Measurements from ENCODE around the gene ABHD3. TPM values are rescaled to one million over a fixed set of nuclear protein-coding genes. Genes with fewer than 3 reads are reported as not detected.
"Not testable (repeated sequence)": the region's sequence is repeated elsewhere in the genome, so short reads cannot be mapped to it uniquely, and the experiment has no call there.

The ABHD3 gene
- total RNA-seq, 1 experiment from 2014 or later = 23.3 TPM

- intact Hi-C loops (cut with micrococcal nuclease; ENCODE audit: unreplicated experiment) (no loop called here), in situ Hi-C loops (cut with HindIII; ENCODE audit: low pct_unique_long_range_greater_than_20kb, low sequenced_read_pairs) (no loop called here)
- TF ChIP-seq, protein P1, sequence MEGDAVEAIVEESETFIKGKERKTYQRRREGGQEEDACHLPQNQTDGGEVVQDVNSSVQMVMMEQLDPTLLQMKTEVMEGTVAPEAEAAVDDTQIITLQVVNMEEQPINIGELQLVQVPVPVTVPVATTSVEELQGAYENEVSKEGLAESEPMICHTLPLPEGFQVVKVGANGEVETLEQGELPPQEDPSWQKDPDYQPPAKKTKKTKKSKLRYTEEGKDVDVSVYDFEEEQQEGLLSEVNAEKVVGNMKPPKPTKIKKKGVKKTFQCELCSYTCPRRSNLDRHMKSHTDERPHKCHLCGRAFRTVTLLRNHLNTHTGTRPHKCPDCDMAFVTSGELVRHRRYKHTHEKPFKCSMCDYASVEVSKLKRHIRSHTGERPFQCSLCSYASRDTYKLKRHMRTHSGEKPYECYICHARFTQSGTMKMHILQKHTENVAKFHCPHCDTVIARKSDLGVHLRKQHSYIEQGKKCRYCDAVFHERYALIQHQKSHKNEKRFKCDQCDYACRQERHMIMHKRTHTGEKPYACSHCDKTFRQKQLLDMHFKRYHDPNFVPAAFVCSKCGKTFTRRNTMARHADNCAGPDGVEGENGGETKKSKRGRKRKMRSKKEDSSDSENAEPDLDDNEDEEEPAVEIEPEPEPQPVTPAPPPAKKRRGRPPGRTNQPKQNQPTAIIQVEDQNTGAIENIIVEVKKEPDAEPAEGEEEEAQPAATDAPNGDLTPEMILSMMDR (IDR thresholded peaks at IDR 0.05) = no peak
- TF ChIP-seq TCF7L2 (IDR thresholded peaks at IDR 0.05; ENCODE audit: low read depth, low read length) (no peak), POLR2AphosphoS5 (IDR thresholded peaks at IDR 0.05; ENCODE audit: low read depth, low read length) (no peak)
- ATAC-seq (no peak), DNase-seq (ENCODE audit: low read depth, low spot score) (no peak)
- CTCF ChIA-PET = no interaction called here
- H3K4me3 ChIP-seq (ENCODE audit: low read depth in 2 of 2, low read length in 2 of 2) = no peak overlapping the region
- no TSS peak for BruUV-seq (replicated peaks)
- H3K4me1 ChIP-seq (ENCODE audit: control insufficient read depth, insufficient read depth, low read length) = no peaks in the 10 kb centered on the region
- peaks cover 32% of the 10 kb centered on the region for H3K36me3 ChIP-seq (ENCODE audit: control insufficient read depth, insufficient read depth, low read length)
- H3K27me3 ChIP-seq (ENCODE audit: control insufficient read depth, insufficient read depth, low read length) = no peaks in the 10 kb centered on the region
- H3K9me3 ChIP-seq (ENCODE audit: control insufficient read depth, insufficient read depth, low read depth, low read length) = no peaks in the 10 kb centered on the region
- no peak overlapping the region for H3K27ac ChIP-seq (ENCODE audit: low read length)
- POLR2A ChIA-PET = interaction anchor here (0.6 kb wide), 1 partner anchor 461 kb away, joined by 16 read pairs; no protein-coding TSS in a partner anchor
These were observed 75.3 kb downstream of the ABHD3 start for GRCh38 chr18:21629089-21629832.

GRCh38 chr18:21621640-21622039 is 82.9 kb downstream of the ABHD3 start:
- H3K4me3 ChIP-seq (ENCODE audit: low read depth in 2 of 2, low read length in 2 of 2); DNase-seq (ENCODE audit: low read depth, low spot score); H3K27me3 ChIP-seq (ENCODE audit: control insufficient read depth, insufficient read depth, low read length); H3K9me3 ChIP-seq (ENCODE audit: control insufficient read depth, insufficient read depth, low read depth, low read length); BruUV-seq (replicated peaks); in situ Hi-C loops (cut with HindIII; ENCODE audit: low pct_unique_long_range_greater_than_20kb, low sequenced_read_pairs); CTCF ChIA-PET; H3K27ac ChIP-seq (ENCODE audit: low read length); intact Hi-C loops (cut with micrococcal nuclease; ENCODE audit: unreplicated experiment); H3K4me1 ChIP-seq (ENCODE audit: control insufficient read depth, insufficient read depth, low read length); ATAC-seq: not testable (repeated sequence)
- POLR2A ChIA-PET = interaction anchor here (0.6 kb wide), 1 partner anchor 81 kb away, joined by 5 read pairs; no protein-coding TSS in a partner anchor
- peaks cover 15% of the 10 kb centered on the region for H3K36me3 ChIP-seq (ENCODE audit: control insufficient read depth, insufficient read depth, low read length)

DNA sequence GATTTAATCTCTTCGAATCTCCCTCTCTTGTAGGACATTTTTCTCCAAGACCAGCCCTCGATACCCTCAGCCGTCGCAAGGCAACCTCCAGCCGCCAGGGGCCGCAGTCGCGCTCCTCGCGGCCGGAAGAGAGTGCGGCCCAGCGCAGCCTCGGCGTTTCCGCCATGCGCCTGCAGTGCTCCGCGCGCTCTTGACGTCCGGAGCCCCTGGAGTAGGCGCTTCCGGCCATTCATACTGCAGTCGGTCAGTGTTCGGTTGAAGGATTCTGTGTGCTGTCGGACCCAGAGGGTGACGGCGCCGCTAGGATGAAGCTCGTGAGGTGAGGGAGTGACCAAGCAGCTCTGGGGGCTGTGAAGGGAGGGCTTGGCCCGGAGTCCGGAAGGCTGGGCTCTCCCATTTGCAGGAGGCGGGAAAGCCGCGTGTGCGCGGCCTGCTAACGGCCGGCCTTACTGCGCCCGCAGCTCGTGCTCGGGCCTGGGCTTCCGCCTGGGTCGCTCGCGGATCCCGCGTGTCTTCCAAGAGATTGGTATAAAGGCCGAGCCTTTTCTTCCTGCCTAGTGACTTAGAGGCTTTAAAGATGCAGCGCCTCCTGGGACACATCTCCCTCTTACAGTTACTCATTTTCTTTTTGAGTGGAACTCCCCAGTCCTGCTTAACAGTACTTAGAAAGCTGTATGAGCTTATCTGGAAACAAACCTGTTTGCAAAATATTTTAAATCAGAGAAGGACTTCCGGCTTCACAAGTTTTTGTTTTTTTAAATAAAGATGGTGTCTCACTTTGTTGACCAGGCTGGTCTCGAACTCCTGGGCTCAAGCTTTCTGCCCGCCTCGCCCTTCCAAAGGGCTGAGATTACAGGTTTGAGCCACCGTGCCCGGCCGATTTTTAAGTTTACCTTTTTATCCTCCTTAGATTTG is 92.2 kb downstream of the ABHD3 start, which contains the start of gene SNRPD1:
TSS of gene SNRPD1 (plus strand) at position 190 of the 915 bp plus-strand sequence. CDS start at position 306, 116 bp downstream.
- TF ChIP-seq POLR2AphosphoS5 (IDR thresholded peaks at IDR 0.05; ENCODE audit: low read depth, low read length) = peak; percentile 94
- TF ChIP-seq, protein P2, sequence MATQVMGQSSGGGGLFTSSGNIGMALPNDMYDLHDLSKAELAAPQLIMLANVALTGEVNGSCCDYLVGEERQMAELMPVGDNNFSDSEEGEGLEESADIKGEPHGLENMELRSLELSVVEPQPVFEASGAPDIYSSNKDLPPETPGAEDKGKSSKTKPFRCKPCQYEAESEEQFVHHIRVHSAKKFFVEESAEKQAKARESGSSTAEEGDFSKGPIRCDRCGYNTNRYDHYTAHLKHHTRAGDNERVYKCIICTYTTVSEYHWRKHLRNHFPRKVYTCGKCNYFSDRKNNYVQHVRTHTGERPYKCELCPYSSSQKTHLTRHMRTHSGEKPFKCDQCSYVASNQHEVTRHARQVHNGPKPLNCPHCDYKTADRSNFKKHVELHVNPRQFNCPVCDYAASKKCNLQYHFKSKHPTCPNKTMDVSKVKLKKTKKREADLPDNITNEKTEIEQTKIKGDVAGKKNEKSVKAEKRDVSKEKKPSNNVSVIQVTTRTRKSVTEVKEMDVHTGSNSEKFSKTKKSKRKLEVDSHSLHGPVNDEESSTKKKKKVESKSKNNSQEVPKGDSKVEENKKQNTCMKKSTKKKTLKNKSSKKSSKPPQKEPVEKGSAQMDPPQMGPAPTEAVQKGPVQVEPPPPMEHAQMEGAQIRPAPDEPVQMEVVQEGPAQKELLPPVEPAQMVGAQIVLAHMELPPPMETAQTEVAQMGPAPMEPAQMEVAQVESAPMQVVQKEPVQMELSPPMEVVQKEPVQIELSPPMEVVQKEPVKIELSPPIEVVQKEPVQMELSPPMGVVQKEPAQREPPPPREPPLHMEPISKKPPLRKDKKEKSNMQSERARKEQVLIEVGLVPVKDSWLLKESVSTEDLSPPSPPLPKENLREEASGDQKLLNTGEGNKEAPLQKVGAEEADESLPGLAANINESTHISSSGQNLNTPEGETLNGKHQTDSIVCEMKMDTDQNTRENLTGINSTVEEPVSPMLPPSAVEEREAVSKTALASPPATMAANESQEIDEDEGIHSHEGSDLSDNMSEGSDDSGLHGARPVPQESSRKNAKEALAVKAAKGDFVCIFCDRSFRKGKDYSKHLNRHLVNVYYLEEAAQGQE (IDR thresholded peaks at IDR 0.05; ENCODE audit: insufficient read depth in 1 of 2, low read depth in 2 of 2, low read length in 1 of 2) = no peak
- TF ChIP-seq SIN3A (IDR thresholded peaks at IDR 0.05; ENCODE audit: borderline replicate concordance, insufficient read depth, low read depth, low read length) = peak; percentile 93
- no peak for TF ChIP-seq TCF7L2 (IDR thresholded peaks at IDR 0.05; ENCODE audit: low read depth, low read length)
- TF ChIP-seq, protein P1 (IDR thresholded peaks at IDR 0.05) = peak; percentile 97
- H3K27me3 ChIP-seq (ENCODE audit: control insufficient read depth, insufficient read depth, low read length) = no peaks in the 10 kb centered on the region
- peak within 1 kb of the TSS; percentile 85 to 98 for H3K4me3 ChIP-seq (ENCODE audit: low read depth in 2 of 2, low read length in 2 of 2)
- H3K27ac ChIP-seq (ENCODE audit: low read length) = peak within 1 kb of the TSS; percentile 97
- ChIA-PET POLR2A (interaction anchor here (0.6 to 1.0 kb wide), 3 partner anchors 12 to 411 kb away, joined by 4 to 15 read pairs (median 4); partner anchors contain the start of gene ESCO1), CTCF (interaction anchor here (0.6 to 2.9 kb wide), 4 partner anchors 12 to 417 kb away, joined by 4 to 17 read pairs (median 8); partner anchors contain the start of gene ESCO1)
- in situ Hi-C loops (cut with HindIII; ENCODE audit: low pct_unique_long_range_greater_than_20kb, low sequenced_read_pairs) (no loop called here), intact Hi-C loops (cut with micrococcal nuclease; ENCODE audit: unreplicated experiment) (loop anchor here (10.0 kb wide), 1 partner anchor 252 kb away; no protein-coding TSS in a partner anchor)
- no peaks in the 10 kb centered on the region for H3K9me3 ChIP-seq (ENCODE audit: control insufficient read depth, insufficient read depth, low read depth, low read length)
- TSS peak; percentile 92 for BruUV-seq (replicated peaks)
- ATAC-seq = peak; percentile 99
- H3K36me3 ChIP-seq (ENCODE audit: control insufficient read depth, insufficient read depth, low read length) = peaks cover 15% of the 10 kb centered on the region
- H3K4me1 ChIP-seq (ENCODE audit: control insufficient read depth, insufficient read depth, low read length) = peaks cover 9% of the 10 kb centered on the region
- peak; percentile 64 for DNase-seq (ENCODE audit: low read depth, low spot score)

All from Panc1 (cell line).